Nephron (organoid): ENCODE results near the gene POFUT2.
A peak's percentile ranks its signal among the peaks of the same experiment; 100 is the strongest.

Source experiments
- H3K27ac Mint-ChIP-seq, 3 experiments: 2 replicates each; pipeline ENCODE4 v1.8.0; 2020; ENCODE audit warnings: mixed read lengths in 3 of 3, mild to moderate bottlenecking in 2 of 3, moderate library complexity in 1 of 3
- H3K27me3 Mint-ChIP-seq: 2 replicates; pipeline ENCODE4 v1.8.0; 2021; ENCODE audit warnings: low read depth, mild to moderate bottlenecking, moderate library complexity, mixed read lengths
- H3K36me3 Mint-ChIP-seq: 2 replicates; pipeline ENCODE4 v1.8.0; 2020; ENCODE audit warnings: low read depth, mixed read lengths
- H3K4me1 Mint-ChIP-seq: 2 replicates; pipeline ENCODE4 v1.8.0; 2020; ENCODE audit warnings: mixed read lengths
- H3K4me3 Mint-ChIP-seq, 3 experiments: 2 replicates each; pipeline ENCODE4 v1.8.0; 2020; ENCODE audit warnings: mild to moderate bottlenecking in 3 of 3, mixed read lengths in 3 of 3, moderate library complexity in 2 of 3
- H3K9me3 Mint-ChIP-seq: 2 replicates; pipeline ENCODE4 v1.8.0; 2020; ENCODE audit warnings: mixed read lengths
- TF ChIP-seq, protein P1 (sequence below), 3 experiments: fragments of 200-600 bp; sonication (generic); IDR thresholded peaks; one replicate each; pipeline ENCODE4 v1.5.0; 2021; ENCODE audit warnings: antibody characterized with exemption in 3 of 3; ENCODE audit not compliant: unreplicated experiment in 3 of 3

The POFUT2 gene

GRCh38 chr21:45334591-45335081 lies 46.9 kb upstream of the POFUT2 start:
- Mint-ChIP-seq H3K27me3 (peaks cover 12% of the 10 kb centered on the region), H3K9me3 (no peaks in the 10 kb centered on the region), H3K27ac (peak overlapping the region; percentile 50 to 81 (median 62)), H3K4me1 (peaks cover 32% of the 10 kb centered on the region), H3K4me3 (no peak overlapping the region), H3K36me3 (no peaks in the 10 kb centered on the region)
- TF ChIP-seq, protein P1, sequence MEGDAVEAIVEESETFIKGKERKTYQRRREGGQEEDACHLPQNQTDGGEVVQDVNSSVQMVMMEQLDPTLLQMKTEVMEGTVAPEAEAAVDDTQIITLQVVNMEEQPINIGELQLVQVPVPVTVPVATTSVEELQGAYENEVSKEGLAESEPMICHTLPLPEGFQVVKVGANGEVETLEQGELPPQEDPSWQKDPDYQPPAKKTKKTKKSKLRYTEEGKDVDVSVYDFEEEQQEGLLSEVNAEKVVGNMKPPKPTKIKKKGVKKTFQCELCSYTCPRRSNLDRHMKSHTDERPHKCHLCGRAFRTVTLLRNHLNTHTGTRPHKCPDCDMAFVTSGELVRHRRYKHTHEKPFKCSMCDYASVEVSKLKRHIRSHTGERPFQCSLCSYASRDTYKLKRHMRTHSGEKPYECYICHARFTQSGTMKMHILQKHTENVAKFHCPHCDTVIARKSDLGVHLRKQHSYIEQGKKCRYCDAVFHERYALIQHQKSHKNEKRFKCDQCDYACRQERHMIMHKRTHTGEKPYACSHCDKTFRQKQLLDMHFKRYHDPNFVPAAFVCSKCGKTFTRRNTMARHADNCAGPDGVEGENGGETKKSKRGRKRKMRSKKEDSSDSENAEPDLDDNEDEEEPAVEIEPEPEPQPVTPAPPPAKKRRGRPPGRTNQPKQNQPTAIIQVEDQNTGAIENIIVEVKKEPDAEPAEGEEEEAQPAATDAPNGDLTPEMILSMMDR (IDR thresholded peaks at IDR 0.05; ENCODE audit: unreplicated experiment in 3 of 3): no peak

- Mint-ChIP-seq H3K27me3 (peaks cover 12% of the 10 kb centered on the region), H3K4me1 (peaks cover 33% of the 10 kb centered on the region), H3K27ac (peak overlapping the region; percentile 50 to 81 (median 68)), H3K4me3 (no peak overlapping the region), H3K9me3 (no peaks in the 10 kb centered on the region), H3K36me3 (no peaks in the 10 kb centered on the region)
- TF ChIP-seq, protein P1 (IDR thresholded peaks at IDR 0.05; ENCODE audit: unreplicated experiment in 3 of 3): no peak
Measured at GRCh38 chr21:45334134-45334533, 46.4 kb upstream of the POFUT2 start.

- TF ChIP-seq, protein P1 (IDR thresholded peaks at IDR 0.05; ENCODE audit: unreplicated experiment in 3 of 3): no peak
- H3K27me3 Mint-ChIP-seq: peaks cover 11% of the 10 kb centered on the region
- no peak overlapping the region for H3K4me3 Mint-ChIP-seq
- H3K9me3 Mint-ChIP-seq: no peaks in the 10 kb centered on the region
- H3K27ac Mint-ChIP-seq: peak overlapping the region; percentile 50 to 81 (median 68)
- H3K36me3 Mint-ChIP-seq: no peaks in the 10 kb centered on the region
- H3K4me1 Mint-ChIP-seq: peaks cover 33% of the 10 kb centered on the region
Measured at GRCh38 chr21:45333583-45334121, 46.0 kb upstream of the POFUT2 start.

DNA sequence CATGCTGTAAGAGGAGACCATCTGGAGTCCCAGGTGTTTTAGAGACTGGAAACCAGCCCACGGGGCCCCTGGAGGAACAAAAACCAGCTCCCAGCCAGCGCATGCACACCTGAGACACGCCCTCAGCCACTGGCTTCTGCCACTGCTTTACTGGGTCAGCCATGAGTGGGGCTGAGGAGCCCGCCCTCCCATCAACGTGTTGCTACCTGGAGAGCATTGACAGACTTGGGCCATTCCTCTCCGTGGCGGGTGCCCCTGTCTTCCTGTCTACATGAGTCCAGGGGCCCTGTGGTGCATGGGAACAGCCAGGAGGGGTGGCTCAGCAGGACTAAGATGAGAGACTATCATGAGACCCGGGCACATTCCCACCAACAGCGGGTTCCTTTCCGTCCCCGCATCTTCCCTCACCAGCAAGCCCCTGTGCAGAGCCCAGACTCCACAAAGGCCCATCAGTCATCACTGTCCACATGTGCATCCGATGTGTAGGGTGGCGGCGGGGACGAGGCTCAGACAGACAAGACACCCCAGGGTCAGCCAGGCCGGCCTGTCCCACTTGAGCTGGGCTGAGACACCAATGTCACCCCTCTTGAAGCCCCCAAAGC lies 45.4 kb upstream of the POFUT2 start:
- Mint-ChIP-seq H3K27me3 (peaks cover 7% of the 10 kb centered on the region), H3K9me3 (no peaks in the 10 kb centered on the region), H3K4me1 (peaks cover 33% of the 10 kb centered on the region), H3K27ac (peak overlapping the region in 1 of 3 experiments; percentile 50), H3K36me3 (no peaks in the 10 kb centered on the region), H3K4me3 (no peak overlapping the region)
- TF ChIP-seq, protein P1 (IDR thresholded peaks at IDR 0.05; ENCODE audit: unreplicated experiment in 3 of 3): no peak

GRCh38 chr21:45332415-45332814 lies 44.7 kb upstream of the POFUT2 start:
- TF ChIP-seq, protein P1 (IDR thresholded peaks at IDR 0.05; ENCODE audit: unreplicated experiment in 3 of 3): no peak
- Mint-ChIP-seq H3K27me3 (peaks cover 7% of the 10 kb centered on the region), H3K36me3 (no peaks in the 10 kb centered on the region), H3K4me3 (no peak overlapping the region), H3K9me3 (no peaks in the 10 kb centered on the region), H3K27ac (peak overlapping the region; percentile 43 to 65 (median 53)), H3K4me1 (peaks cover 33% of the 10 kb centered on the region)
